SK-N-SH (cell line): ENCODE results near the gene HSD11B2. TPM values are rescaled to one million over a fixed set of nuclear protein-coding genes. Genes with fewer than 3 reads are reported as not detected.

ENCODE experiments used
- CTCF ChIA-PET: fragments of 300-600, 350-600 bp; formaldehyde crosslinking; extraction: SDS; loops from one replicate; lab custom pipeline; 2021; lab: Yijun Ruan, JAX
- POLR2A ChIA-PET: fragments of 350-600 bp; sonication (Branson Sonifier 250); formaldehyde crosslinking; extraction: SDS; loops from one replicate; lab custom pipeline; 2020; ENCODE audit warnings: antibody characterized with exemption, inconsistent platforms; lab: Yijun Ruan, JAX
- DNase-seq: peaks from one replicate; pipeline ENCODE4 v3.0.0; 2012
- H2AFZ ChIP-seq: fragments of 200-600 bp; sonication (generic); 2 replicates; pipeline ENCODE4 v1.8.1; 2016; ENCODE audit warnings: antibody characterized with exemption, mild to moderate bottlenecking, low read depth
- H3F3A ChIP-seq: fragments of 200-600 bp; sonication (generic); replicated peaks from 2 replicates; pipeline ENCODE3; 2016; ENCODE audit warnings: antibody characterized with exemption, mild to moderate bottlenecking; ENCODE audit not compliant: insufficient read depth
- H3K27ac ChIP-seq, 2 experiments: fragments of 200-500 bp in 1 of 2; fragments of 200-600 bp in 1 of 2; sonication (Bioruptor generic) in 1 of 2; sonication (generic), shearing (Covaris generic) in 1 of 2; 2 replicates each; pipeline versions ENCODE4 v1.5.1 to v1.6.1; 2014 to 2016; ENCODE audit warnings: low read depth in 2 of 2, inconsistent platforms in 1 of 2, low read length in 1 of 2, mild to moderate bottlenecking in 1 of 2, mixed read lengths in 1 of 2
- H3K27me3 ChIP-seq: fragments of 200-600 bp; sonication (generic), shearing (Covaris generic); 2 replicates; pipeline ENCODE4 v1.6.1; 2016; ENCODE audit warnings: mixed run types; ENCODE audit not compliant: insufficient read depth
- H3K36me3 ChIP-seq, 2 experiments: fragments of 200-500 bp in 1 of 2; fragments of 200-600 bp in 1 of 2; sonication (Bioruptor generic) in 1 of 2; sonication (generic) in 1 of 2; replicated peaks in 1 of 2; 2 replicates each; pipeline versions ENCODE3 to v1.5.1; 2014 to 2016; ENCODE audit warnings: low read length in 1 of 2, mild to moderate bottlenecking in 1 of 2; ENCODE audit not compliant: insufficient read depth in 2 of 2, control insufficient read depth in 1 of 2
- H3K4me1 ChIP-seq, 2 experiments: fragments of 200-500 bp in 1 of 2; fragments of 200-600 bp in 1 of 2; sonication (Bioruptor generic) in 1 of 2; sonication (generic), shearing (Covaris generic) in 1 of 2; 2 replicates each; pipeline versions ENCODE4 v1.5.1 to v1.6.1; 2014 to 2016; ENCODE audit warnings: low read depth in 1 of 2, low read length in 1 of 2, mixed run types in 1 of 2; ENCODE audit not compliant: insufficient read depth in 2 of 2, control insufficient read depth in 1 of 2
- H3K4me2 ChIP-seq: fragments of 200-600 bp; sonication (generic), shearing (Covaris generic); 2 replicates; pipeline ENCODE4 v1.6.1; 2017; ENCODE audit warnings: mixed run types
- H3K4me3 ChIP-seq, 2 experiments: fragments of 200-500 bp in 1 of 2; fragments of 200-600 bp in 1 of 2; sonication (Bioruptor generic) in 1 of 2; sonication (generic), shearing (Covaris generic) in 1 of 2; 2 replicates each; pipeline versions ENCODE4 v1.5.1 to v1.8.1; 2014 to 2016; ENCODE audit warnings: low read depth in 2 of 2, inconsistent platforms in 1 of 2, low read length in 1 of 2, mild to moderate bottlenecking in 1 of 2, mixed read lengths in 1 of 2, moderate library complexity in 1 of 2
- H3K79me2 ChIP-seq: fragments of 200-600 bp; sonication (generic); 2 replicates; pipeline ENCODE4 v1.8.1; 2017; ENCODE audit warnings: mild to moderate bottlenecking; ENCODE audit not compliant: insufficient read depth
- H3K9ac ChIP-seq: fragments of 200-600 bp; sonication (generic); 2 replicates; pipeline ENCODE4 v1.6.1; 2017; ENCODE audit warnings: mixed run types
- H3K9me2 ChIP-seq: fragments of 200-600 bp; sonication (generic); 2 replicates; pipeline ENCODE4 v1.6.1; 2017; ENCODE audit warnings: mixed run types
- H3K9me3 ChIP-seq: fragments of 200-600 bp; sonication (generic); 2 replicates; pipeline ENCODE4 v1.6.1; 2017; ENCODE audit warnings: mixed run types, mild to moderate bottlenecking, moderate library complexity
- H4K20me1 ChIP-seq: fragments of 200-600 bp; sonication (generic); 2 replicates; pipeline ENCODE4 v1.6.1; 2017; ENCODE audit warnings: mild to moderate bottlenecking, mixed run types; ENCODE audit not compliant: insufficient read depth
- CTCF ChIP-seq: fragments of 200-600 bp; sonication (generic); IDR thresholded peaks from 2 replicates; pipeline ENCODE4 v1.6.1; 2017; ENCODE audit warnings: antibody characterized with exemption, mild to moderate bottlenecking, moderate library complexity
- ELF1 ChIP-seq: IDR thresholded peaks from 2 replicates; pipeline ENCODE4 v1.4.0; 2012
- EP300 ChIP-seq, 2 experiments: IDR thresholded peaks; 2 replicates each; pipeline versions ENCODE4 v1.4.0 to v1.6.1; 2012; ENCODE audit warnings: borderline replicate concordance in 1 of 2, low read depth in 1 of 2, low read length in 1 of 2
- FOSL2 ChIP-seq: IDR thresholded peaks from 2 replicates; pipeline ENCODE4 v1.4.0; 2012; ENCODE audit warnings: low read depth, mild to moderate bottlenecking, moderate library complexity, borderline replicate concordance
- FOXJ3 ChIP-seq: sonication (generic); formaldehyde crosslinking; IDR thresholded peaks from 2 replicates; pipeline ENCODE4 v1.5.1; 2020; ENCODE audit warnings: mild to moderate bottlenecking, missing genetic modification reagents
- FOXM1 ChIP-seq: IDR thresholded peaks from 2 replicates; pipeline ENCODE4 v1.4.0; 2012; ENCODE audit warnings: low read depth, mild to moderate bottlenecking
- JUND ChIP-seq: IDR thresholded peaks from 2 replicates; pipeline ENCODE4 v1.4.0; 2012
- NRF1 ChIP-seq: IDR thresholded peaks from 2 replicates; pipeline ENCODE4 v1.6.1; 2012; ENCODE audit warnings: low read depth, mild to moderate bottlenecking, low read length
- RFX5 ChIP-seq: IDR thresholded peaks from 2 replicates; pipeline ENCODE4 v1.6.1; 2012; ENCODE audit warnings: mild to moderate bottlenecking, improper control_type of control experiment, low read length
- SIN3A ChIP-seq: IDR thresholded peaks from 2 replicates; pipeline ENCODE4 v1.6.1; 2012; ENCODE audit warnings: low read depth, mild to moderate bottlenecking, low read length, moderate library complexity, borderline replicate concordance
- SMC3 ChIP-seq: IDR thresholded peaks from 2 replicates; pipeline ENCODE4 v1.6.1; 2012; ENCODE audit warnings: low read depth, low read length, improper control_type of control experiment
- USF1 ChIP-seq: IDR thresholded peaks from 2 replicates; pipeline ENCODE4 v1.4.0; 2012; ENCODE audit warnings: low read depth, borderline replicate concordance
- YY1 ChIP-seq: IDR thresholded peaks from 2 replicates; pipeline ENCODE4 v1.4.0; 2012; ENCODE audit warnings: low read depth, mild to moderate bottlenecking
- ZBTB33 ChIP-seq: IDR thresholded peaks from 2 replicates; pipeline ENCODE4 v1.4.0; 2012; ENCODE audit warnings: low read depth, borderline replicate concordance
- WGBS: methylation state at CpG from one replicate; pipeline ENCODE4 v1.1.6; 2017; ENCODE audit warnings: low lambda C conversion rate; 5-methylcytosine and 5-hydroxymethylcytosine counted together
- polyA plus RNA-seq, 3 experiments: library from polyadenylated mRNA; depleted of rRNA; stranded (reverse); fragments of >200 nt; gene quantifications; 2 replicates each; pipeline ENCODE4 v1.2.3, GENCODE V29; 2012
- TF ChIP-seq, protein P1 (sequence below): fragments of 150-350 bp; IDR thresholded peaks from 2 replicates; pipeline ENCODE4 v1.6.1; 2016; ENCODE audit warnings: mild to moderate bottlenecking, low read depth, low read length
- TF ChIP-seq, protein P2 (sequence below): IDR thresholded peaks from 2 replicates; pipeline ENCODE4; 2012

HSD11B2 gene
- polyA plus RNA-seq, 1 of the 3 experiments (the other 2 are of a cell fraction) = 0.23 TPM

GRCh38 chr16:67397812-67398545 is 32.9 kb upstream of the HSD11B2 start:
- Histone ChIP-seq H3F3A (peaks cover 5% of the 10 kb centered on the region), H3K27ac (no peak overlapping the region), H3K4me3 (no peak overlapping the region), H3K9ac (no peak overlapping the region), H2AFZ (no peak overlapping the region), H3K27me3 (no peaks in the 10 kb centered on the region), H3K4me1 (peaks cover 7 to 48% of the 10 kb centered on the region in 2 experiments; a peak in 2 of 4 replicates), H3K79me2 (no peaks in the 10 kb centered on the region), H3K4me2 (no peak overlapping the region), H3K9me3 (no peaks in the 10 kb centered on the region), H3K36me3 (no peaks in the 10 kb centered on the region), H4K20me1 (no peaks in the 10 kb centered on the region), H3K9me2 (no peaks in the 10 kb centered on the region)
- TF ChIP-seq, protein P1, sequence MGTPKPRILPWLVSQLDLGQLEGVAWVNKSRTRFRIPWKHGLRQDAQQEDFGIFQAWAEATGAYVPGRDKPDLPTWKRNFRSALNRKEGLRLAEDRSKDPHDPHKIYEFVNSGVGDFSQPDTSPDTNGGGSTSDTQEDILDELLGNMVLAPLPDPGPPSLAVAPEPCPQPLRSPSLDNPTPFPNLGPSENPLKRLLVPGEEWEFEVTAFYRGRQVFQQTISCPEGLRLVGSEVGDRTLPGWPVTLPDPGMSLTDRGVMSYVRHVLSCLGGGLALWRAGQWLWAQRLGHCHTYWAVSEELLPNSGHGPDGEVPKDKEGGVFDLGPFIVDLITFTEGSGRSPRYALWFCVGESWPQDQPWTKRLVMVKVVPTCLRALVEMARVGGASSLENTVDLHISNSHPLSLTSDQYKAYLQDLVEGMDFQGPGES = no peak
- TF ChIP-seq, protein P2, sequence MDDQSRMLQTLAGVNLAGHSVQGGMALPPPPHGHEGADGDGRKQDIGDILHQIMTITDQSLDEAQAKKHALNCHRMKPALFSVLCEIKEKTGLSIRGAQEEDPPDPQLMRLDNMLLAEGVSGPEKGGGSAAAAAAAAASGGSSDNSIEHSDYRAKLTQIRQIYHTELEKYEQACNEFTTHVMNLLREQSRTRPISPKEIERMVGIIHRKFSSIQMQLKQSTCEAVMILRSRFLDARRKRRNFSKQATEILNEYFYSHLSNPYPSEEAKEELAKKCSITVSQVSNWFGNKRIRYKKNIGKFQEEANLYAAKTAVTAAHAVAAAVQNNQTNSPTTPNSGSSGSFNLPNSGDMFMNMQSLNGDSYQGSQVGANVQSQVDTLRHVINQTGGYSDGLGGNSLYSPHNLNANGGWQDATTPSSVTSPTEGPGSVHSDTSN = no peak
- TF ChIP-seq FOXJ3 = no peak
- no peak for TF ChIP-seq USF1
- TF ChIP-seq YY1 = no peak
- no peak for TF ChIP-seq ELF1
- TF ChIP-seq ZBTB33 = no peak
- TF ChIP-seq SMC3 = no peak
- TF ChIP-seq JUND = no peak
- no peak for TF ChIP-seq FOXM1
- TF ChIP-seq CTCF = no peak
- TF ChIP-seq EP300 (IDR thresholded peaks at IDR 0.05; ENCODE audit: borderline replicate concordance in 1 of 2, low read depth in 1 of 2, low read length in 1 of 2) = no peak
- TF ChIP-seq NRF1 = no peak
- TF ChIP-seq RFX5 = no peak
- TF ChIP-seq SIN3A = no peak
- TF ChIP-seq FOSL2 = no peak
- ChIA-PET POLR2A (no interaction called here), CTCF (interaction anchor here (1.1 to 1.8 kb wide), 3 partner anchors 9 to 30 kb away, joined by 3 to 6 read pairs (median 5); partner anchors contain the start of gene ZDHHC1)
- WGBS = 95% methylated on average over 17 of the region's 22 CpGs
- no peak for DNase-seq
